Stimulated activated CD8-positive, alpha-beta memory T cell treated with anti-CD3 and anti-CD28 coated beads, Interleukin-4, amount 100 ng/mL, for 24 hours (primary cell): ENCODE data around the gene IQGAP2.

Experiments
- DNase-seq: peaks from one replicate; pipeline ENCODE4 v3.0.0-alpha.2; 2020; ENCODE audit warnings: low read depth

The IQGAP2 gene

DNA sequence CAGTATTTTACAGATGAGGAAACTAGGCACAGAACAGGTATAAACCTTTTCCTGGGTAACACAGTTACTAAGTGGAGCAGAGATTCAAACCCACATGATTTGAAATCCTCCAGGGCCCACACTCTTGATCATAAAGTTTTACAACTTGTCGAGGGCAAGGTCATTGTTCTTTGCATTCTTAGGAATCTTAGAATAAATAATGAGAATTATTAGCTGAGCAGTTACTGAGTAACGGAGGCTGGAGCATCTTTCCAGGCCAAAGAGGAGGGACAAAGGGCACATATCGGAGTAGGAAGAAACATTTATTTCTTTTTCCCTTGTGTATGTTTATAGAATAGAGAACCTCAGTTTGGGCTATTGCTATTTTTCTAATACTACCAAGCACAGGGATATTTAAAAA lies 285.8 kb downstream of the IQGAP2 start:
- no peak for DNase-seq

DNA sequence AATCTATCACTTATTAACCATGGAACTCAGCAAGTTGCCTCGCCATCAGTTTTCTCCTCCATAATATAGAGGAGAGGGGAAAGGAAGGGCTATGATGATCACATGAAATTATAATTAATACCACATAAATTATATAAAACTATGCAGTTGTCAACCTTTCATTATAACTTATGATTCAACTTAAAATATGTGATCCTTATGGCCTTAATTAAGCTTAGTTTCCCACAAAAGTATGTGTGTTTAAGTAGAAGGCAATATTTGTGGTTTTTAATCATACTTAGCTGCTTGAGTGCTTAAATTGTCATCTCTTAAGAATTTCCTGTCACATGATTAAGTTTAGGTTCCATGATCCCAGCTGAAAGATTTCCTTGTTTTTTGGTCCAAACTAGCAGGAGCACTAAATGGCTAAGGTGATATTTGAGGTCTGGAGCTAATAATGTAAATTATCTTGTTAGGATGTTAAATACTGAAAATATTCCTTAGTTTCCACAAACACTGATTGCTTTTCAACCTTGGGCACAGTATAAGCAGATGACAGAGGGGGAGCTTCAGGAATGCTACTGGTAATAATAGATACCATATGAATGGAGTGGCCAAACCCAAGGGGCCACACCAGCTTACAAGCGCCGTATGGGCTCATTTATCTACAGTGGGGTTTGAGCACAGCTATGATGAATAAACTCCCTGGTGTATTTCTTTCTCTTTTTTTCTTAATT lies 286.4 kb downstream of the IQGAP2 start:
- DNase-seq = no peak

DNA sequence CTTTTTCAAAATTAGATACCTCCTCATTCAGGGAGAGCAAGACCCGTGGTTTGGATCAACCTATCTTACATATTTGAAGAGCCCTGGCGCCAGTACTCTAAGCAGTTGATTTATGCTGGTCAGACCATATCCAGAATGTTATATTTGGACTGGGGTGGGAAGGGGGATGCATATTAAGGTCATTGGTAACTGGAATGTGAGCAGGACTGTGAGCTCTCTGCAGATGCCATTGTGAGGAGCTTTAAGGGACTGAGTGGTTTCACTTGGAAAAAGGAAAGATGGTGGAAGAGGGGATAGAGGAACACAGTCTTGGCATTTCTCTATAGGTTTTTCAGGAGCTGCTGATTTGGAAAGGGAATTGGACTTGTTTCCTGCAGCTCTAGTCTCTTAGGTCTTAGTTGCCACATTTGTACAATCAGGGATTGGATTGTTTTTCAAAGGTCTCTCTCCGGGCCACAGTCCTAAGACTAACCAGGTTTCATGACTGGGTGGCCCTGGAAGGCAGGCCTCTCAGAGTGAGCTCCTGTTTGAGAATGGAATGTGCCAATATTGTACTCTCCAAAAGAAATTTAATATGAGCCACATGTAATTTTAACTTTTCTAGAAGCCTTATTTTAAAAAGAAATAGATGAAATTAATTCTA lies 287.1 kb downstream of the IQGAP2 start:
- no peak for DNase-seq

DNA sequence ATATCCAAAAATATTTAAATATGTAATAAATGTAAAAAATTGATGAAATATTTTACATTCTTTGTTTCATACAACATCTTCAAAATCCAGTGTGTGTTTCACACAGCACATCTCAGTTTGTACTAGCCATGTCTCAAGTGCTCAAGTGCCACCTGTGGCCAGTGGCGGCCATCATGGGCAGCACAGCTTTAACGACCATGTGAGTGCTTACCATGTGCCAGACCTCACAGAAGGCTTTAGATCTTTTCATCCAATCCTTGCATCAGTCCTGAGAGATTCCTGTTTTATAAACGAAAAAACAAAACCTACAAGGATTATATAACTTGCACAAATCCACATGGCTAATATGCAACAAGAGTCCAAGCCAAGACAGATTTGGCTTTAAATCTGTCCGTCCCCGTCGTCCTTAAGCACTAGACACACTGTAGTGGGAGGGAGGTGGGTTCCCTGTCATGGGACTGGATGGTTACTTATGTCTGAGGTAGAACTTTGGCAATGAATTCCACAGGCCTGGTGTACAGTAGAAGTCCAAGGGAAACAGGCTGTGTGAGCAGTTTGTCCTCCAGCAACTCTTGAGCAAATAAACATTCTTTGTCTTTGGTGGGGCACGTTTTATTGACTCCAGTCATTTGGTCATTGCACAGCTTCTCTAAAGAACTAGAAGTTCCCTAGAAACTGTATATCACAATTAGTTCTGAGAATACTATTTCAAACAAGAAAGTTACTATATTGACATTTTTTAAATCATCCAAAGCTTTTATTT lies 287.8 kb downstream of the IQGAP2 start:
- no peak for DNase-seq

- DNase-seq = no peak
Measured at GRCh38 chr5:76691467-76692273, 288.6 kb downstream of the IQGAP2 start.

DNA sequence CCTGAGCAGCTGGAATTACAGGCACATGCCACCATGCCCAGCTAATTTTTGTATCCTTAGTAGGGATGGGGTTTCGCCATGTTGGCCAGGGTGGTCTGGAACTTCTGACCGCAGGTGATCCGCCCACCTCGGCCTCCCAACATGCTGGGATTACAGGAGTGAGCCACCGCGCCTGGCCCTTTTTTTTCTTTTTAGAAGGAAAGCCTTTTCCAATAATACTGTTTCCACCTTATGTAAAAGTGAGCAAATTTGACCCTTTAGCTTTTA lies 289.1 kb downstream of the IQGAP2 start:
- no peak for DNase-seq

GRCh38 chr5:76692651-76693050 lies 289.6 kb downstream of the IQGAP2 start:
- DNase-seq = no peak

DNA sequence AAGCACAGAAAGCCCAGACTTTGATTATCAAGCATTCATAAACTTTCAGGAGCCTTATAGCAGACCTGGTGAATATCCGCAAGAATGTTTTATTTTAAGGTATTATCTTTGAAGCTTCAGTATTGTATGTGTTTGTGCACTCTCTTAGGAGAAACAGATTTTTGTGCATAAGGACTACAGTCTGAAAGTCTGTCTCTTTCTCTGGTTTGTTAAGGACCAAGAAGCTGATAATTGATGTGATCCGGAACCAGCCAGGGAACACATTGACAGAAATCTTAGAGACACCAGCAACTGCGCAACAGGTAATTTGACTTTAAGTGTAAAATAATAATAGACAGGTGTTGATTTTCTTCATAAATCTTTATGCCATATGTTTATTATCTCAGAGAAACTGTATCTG lies 290.1 kb downstream of the IQGAP2 start:
- DNase-seq = no peak

DNA sequence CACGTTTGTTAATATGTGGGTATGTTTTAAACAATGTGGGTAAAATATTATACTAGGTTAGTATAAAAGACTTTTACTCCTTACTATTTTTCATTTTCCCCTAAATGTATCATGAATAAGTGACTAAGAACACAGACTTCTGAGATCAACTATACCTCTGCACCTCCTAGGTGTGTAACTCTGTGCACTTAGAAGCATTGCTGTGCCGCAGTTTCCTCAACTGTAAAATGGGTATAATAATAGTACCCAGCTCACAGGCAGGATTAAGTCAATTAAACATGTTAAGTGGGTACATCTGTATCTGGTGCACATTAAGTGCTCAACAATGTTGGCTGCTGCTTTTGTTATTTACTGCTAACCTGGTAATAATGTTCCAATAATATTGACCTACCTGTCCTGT lies 291.2 kb downstream of the IQGAP2 start:
- no peak for DNase-seq

GRCh38 chr5:76695346-76695745 lies 292.3 kb downstream of the IQGAP2 start:
- no peak for DNase-seq

DNA sequence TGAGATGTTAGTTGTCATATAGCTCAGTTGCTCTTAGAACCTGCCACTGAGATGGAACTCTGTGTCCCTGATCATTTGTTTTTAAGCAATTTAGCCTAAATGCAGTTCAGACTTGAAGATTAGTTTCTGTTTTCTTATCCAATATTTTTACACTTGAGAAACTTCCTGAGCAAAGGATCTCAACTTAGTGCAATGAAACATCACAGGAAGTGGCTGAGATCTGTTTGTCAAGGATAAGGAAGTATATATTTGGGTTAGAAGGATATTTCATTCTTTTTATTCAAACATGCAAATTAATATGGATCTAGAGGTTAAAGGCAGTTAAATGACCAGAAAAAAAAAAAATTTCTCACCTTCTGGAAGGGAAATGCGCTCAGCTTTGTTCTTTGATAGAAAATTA lies 293.2 kb downstream of the IQGAP2 start:
- DNase-seq = no peak

- DNase-seq = no peak
Measured at GRCh38 chr5:76697670-76698069, 294.6 kb downstream of the IQGAP2 start.

DNA sequence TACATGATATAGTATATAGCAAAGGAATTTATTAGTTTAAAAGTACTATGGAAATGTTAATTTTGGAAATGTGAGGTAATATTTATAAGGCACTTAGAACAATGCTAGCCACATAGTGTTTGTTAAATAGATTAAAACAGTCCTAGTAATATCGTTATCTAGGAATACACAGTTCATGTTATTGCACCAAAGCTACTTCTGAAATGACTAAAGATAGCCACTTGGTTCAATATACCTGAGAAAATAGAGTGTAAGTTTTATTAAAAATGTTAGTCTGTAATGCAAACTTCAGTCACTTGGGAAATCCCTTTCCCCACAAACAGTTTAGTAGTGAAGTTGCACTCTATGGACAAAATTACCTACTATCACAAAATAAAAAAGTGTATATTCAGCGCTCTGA lies 297.5 kb downstream of the IQGAP2 start:
- no peak for DNase-seq

DNA sequence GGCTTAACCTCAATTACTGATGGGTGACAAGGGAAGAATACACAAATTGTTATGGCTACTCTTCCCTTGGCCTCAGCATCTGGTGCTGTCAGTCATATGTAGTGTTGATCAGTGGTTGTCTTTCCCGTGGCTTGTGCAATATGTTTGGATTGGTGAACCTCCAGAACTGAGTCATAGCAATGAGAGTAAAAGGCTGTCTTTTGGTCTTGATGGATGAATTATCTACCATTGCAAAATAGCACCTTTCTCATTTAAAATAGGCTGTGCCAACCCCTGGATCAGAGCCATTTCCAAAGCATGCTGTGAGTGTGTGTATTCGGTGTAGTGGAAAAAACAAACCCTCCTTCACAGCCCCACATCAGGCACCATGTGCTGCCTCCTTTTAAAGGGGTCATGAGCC lies 298.2 kb downstream of the IQGAP2 start:
- no peak for DNase-seq

GRCh38 chr5:76703707-76704106 lies 300.6 kb downstream of the IQGAP2 start:
- DNase-seq = no peak

- DNase-seq = no peak
Measured at GRCh38 chr5:76704131-76704663, 301.1 kb downstream of the IQGAP2 start.

DNA sequence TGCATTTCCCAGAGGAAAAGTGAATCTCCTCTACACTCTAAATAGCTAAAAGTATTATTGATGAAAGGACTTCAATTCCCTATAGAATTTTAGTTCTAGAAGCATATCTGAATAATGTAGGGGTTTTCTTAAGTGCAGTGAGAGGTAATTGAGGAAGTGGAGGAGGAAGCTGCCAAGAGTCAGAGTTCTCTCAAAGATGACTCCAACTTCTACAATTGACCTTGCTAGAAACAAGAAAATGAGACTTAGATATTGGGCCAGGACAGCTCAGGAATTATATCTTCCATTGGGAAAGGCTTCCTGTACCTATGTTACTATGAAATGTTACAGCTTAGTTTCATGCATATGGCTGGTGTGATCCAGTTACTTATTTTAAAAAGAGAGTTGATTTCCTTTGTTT lies 302.5 kb downstream of the IQGAP2 start:
- DNase-seq = no peak

DNA sequence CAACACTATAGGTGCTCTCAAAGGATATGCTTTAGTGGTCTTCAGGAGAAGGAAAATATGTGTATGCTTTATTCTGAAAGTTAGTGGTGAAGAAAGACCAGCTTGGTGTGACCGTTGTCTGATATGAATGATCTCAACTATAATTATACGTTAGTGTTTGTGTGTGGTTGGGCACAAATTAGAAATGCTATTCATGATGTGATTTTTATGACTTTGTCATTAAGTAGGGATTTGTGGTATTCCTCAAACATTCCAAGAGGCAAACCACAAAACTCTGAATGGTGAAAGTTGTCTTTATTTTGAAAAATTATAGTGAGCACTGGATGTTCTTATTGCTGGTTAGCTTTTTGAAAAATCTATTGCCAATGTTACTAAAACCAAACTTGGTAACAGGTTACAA lies 306.7 kb downstream of the IQGAP2 start:
- no peak for DNase-seq

- no peak for DNase-seq
Measured at GRCh38 chr5:76710991-76711390, 307.9 kb downstream of the IQGAP2 start.

- no peak for DNase-seq
Measured at GRCh38 chr5:76714751-76715485, 311.8 kb downstream of the IQGAP2 start.

DNA sequence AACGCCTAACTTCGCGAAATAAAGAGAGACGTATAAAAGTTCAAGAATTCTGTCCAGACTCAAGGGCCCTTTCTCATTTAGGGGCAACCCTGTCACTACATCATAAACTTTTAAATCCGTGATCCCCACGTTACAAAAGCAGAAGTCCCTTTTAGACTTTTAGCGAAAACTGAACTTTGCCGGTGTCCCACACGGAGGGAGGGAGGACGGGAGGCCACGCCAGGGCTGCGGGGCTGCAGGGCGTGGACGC lies 312.3 kb downstream of the IQGAP2 start:
- DNase-seq = no peak
